CD4-positive, alpha-beta memory T cell (primary cell): ENCODE measurements around the gene APOC3. TPM values are rescaled to one million over a fixed set of nuclear protein-coding genes. Genes with fewer than 3 reads are reported as not detected.

Experiments used
- CTCF ChIA-PET: fragments of 350-600 bp; sonication (Branson Sonifier 250); formaldehyde crosslinking; loops from one replicate; lab custom pipeline; 2021; ENCODE audit warnings: inconsistent platforms; ENCODE audit not compliant: partially characterized antibody; lab: Charles Lee
- POLR2A ChIA-PET: fragments of 350-600 bp; sonication (Branson Sonifier 250); formaldehyde crosslinking; loops from one replicate; lab custom pipeline; 2021; ENCODE audit not compliant: partially characterized antibody; lab: Charles Lee
- DNase-seq, 5 donors: peaks; one replicate each; pipeline versions ENCODE4 v3.0.0 to v3.0.0-alpha.2; 2020 to 2022; ENCODE audit warnings: mixed read lengths in 1 of 5
- H3K27ac ChIP-seq: one replicate; pipeline ENCODE4 v1.7.0; 2013; ENCODE audit warnings: low read depth, low read length
- H3K27me3 ChIP-seq: 2 replicates; pipeline ENCODE4 v1.7.0; 2013; ENCODE audit warnings: mild to moderate bottlenecking, low read length, moderate library complexity; ENCODE audit not compliant: insufficient read depth
- H3K36me3 ChIP-seq: 2 replicates; pipeline ENCODE4 v1.7.0; 2013; ENCODE audit warnings: mild to moderate bottlenecking, low read length, moderate library complexity; ENCODE audit not compliant: insufficient read depth
- H3K4me1 ChIP-seq: 2 replicates; pipeline ENCODE4 v1.7.0; 2013; ENCODE audit warnings: mild to moderate bottlenecking, low read length, moderate library complexity; ENCODE audit not compliant: insufficient read depth
- H3K4me3 ChIP-seq, 2 donors: one replicate each; pipeline ENCODE4 v1.7.0; 2013; ENCODE audit warnings: low read length in 2 of 2, mild to moderate bottlenecking in 1 of 2
- H3K9me3 ChIP-seq, 2 donors: one replicate each; pipeline ENCODE4 v1.7.0; 2013; ENCODE audit warnings: low read length in 2 of 2, control low read depth in 1 of 2; ENCODE audit not compliant: control insufficient read depth in 1 of 2
- H3K27ac Mint-ChIP-seq, 7 donors: one replicate each; pipeline ENCODE4 v1.8.0; 2020 to 2021; ENCODE audit warnings: mixed read lengths in 7 of 7, mild to moderate bottlenecking in 6 of 7, inconsistent platforms in 3 of 7, moderate library complexity in 3 of 7
- H3K27me3 Mint-ChIP-seq, 2 donors: one replicate each; pipeline ENCODE4 v1.8.0; 2020 to 2021; ENCODE audit warnings: mixed read lengths in 2 of 2
- H3K36me3 Mint-ChIP-seq, 2 donors: one replicate each; pipeline ENCODE4 v1.8.0; 2020 to 2021; ENCODE audit warnings: mixed read lengths in 2 of 2, inconsistent platforms in 1 of 2, mild to moderate bottlenecking in 1 of 2
- H3K4me1 Mint-ChIP-seq, 4 donors: one replicate each; pipeline ENCODE4 v1.8.0; 2020 to 2021; ENCODE audit warnings: mixed read lengths in 4 of 4, mild to moderate bottlenecking in 1 of 4
- H3K4me3 Mint-ChIP-seq, 8 donors: one replicate each; pipeline ENCODE4 v1.8.0; 2020 to 2021; ENCODE audit warnings: mixed read lengths in 8 of 8, mild to moderate bottlenecking in 7 of 8, moderate library complexity in 6 of 8, inconsistent platforms in 3 of 8
- H3K9me3 Mint-ChIP-seq, 8 donors: one replicate each; pipeline ENCODE4 v1.8.0; 2020 to 2021; ENCODE audit warnings: mixed read lengths in 8 of 8, mild to moderate bottlenecking in 5 of 8, inconsistent platforms in 3 of 8, moderate library complexity in 1 of 8
- intact Hi-C: fragments of 100-400 bp; cut with micrococcal nuclease; formaldehyde crosslinking; loops from one replicate; pipeline ENCODE4 v1.15.1; 2023
- polyA plus RNA-seq, 2 donors: library from polyadenylated mRNA; unstranded; fragments of 300-500 nt; fragmentation: Illumina TruSeq; gene quantifications; one replicate each; pipeline ENCODE4 v1.2.3, GENCODE V29; 2021
- total RNA-seq, 2 experiments: library from RNA; stranded (reverse); gene quantifications; one replicate each; pipeline ENCODE4 v1.2.3, GENCODE V29; 2021

The APOC3 gene
- total RNA-seq (not detected), polyA plus RNA-seq (not detected)

DNA sequence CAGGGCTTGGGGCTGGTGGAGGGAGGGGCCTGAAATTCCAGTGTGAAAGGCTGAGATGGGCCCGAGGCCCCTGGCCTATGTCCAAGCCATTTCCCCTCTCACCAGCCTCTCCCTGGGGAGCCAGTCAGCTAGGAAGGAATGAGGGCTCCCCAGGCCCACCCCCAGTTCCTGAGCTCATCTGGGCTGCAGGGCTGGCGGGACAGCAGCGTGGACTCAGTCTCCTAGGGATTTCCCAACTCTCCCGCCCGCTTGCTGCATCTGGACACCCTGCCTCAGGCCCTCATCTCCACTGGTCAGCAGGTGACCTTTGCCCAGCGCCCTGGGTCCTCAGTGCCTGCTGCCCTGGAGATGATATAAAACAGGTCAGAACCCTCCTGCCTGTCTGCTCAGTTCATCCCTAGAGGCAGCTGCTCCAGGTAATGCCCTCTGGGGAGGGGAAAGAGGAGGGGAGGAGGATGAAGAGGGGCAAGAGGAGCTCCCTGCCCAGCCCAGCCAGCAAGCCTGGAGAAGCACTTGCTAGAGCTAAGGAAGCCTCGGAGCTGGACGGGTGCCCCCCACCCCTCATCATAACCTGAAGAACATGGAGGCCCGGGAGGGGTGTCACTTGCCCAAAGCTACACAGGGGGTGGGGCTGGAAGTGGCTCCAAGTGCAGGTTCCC is at the start of gene APOC3:
APOC3 (plus strand) TSS at position 383 of the 659 bp plus-strand sequence. CDS start 676 bp downstream, outside the sequence.
- no peaks in the 10 kb centered on the region for H3K9me3 Mint-ChIP-seq
- DNase-seq = no peak
- H3K4me1 Mint-ChIP-seq = no peaks in the 10 kb centered on the region
- intact Hi-C loops = no loop called here
- H3K27me3 Mint-ChIP-seq = no peaks in the 10 kb centered on the region
- Histone ChIP-seq H3K36me3 (no peaks in the 10 kb centered on the region), H3K27me3 (no peaks in the 10 kb centered on the region), H3K9me3 (no peaks in the 10 kb centered on the region), H3K4me3 (no peak within 1 kb of the TSS), H3K27ac (no peak within 1 kb of the TSS), H3K4me1 (no peaks in the 10 kb centered on the region)
- peak within 1 kb of the TSS in 1 of 7 donors; percentile 73 for H3K27ac Mint-ChIP-seq
- ChIA-PET CTCF (interaction anchor here (0.9 to 1.0 kb wide), 2 partner anchors 38 to 276 kb away, joined by 3 to 4 read pairs; partner anchors contain the start of gene APOA5), POLR2A (interaction anchor here (0.5 kb wide), 1 partner anchor 15 kb away, joined by 3 read pairs; no protein-coding TSS in a partner anchor)
- no peaks in the 10 kb centered on the region for H3K36me3 Mint-ChIP-seq
- H3K4me3 Mint-ChIP-seq = no peak within 1 kb of the TSS

DNA sequence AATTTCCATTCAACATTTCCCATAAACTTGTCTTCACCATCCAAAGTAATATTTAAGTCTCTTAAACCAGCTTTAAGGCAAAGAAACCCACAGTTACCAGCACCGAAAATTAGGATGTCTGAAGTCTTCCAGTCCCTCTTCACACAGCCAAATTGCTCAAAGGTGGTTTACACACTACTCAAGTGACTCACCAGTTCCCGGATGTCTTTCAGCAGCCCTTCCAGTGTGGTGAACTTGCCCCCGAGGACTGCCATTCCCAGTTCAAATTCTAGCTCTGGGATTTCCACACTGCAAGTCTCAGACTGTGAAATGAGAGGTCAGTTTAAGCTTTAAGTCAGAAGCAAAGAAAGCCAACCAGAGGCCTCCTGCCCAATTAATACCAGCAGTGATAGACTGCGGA is 47.0 kb upstream of the APOC3 start:
- no peak for DNase-seq
- Histone ChIP-seq H3K9me3 (no peaks in the 10 kb centered on the region), H3K4me1 (peaks cover 30% of the 10 kb centered on the region), H3K27ac (no peak overlapping the region), H3K4me3 (no peak overlapping the region), H3K36me3 (peaks cover 80% of the 10 kb centered on the region), H3K27me3 (no peaks in the 10 kb centered on the region)
- Mint-ChIP-seq H3K27ac (peak overlapping the region in 4 of 7 donors; percentile 9 to 68 (median 40)), H3K4me1 (peaks cover 27 to 63% (median 42%) of the 10 kb centered on the region in 4 donors), H3K27me3 (no peaks in the 10 kb centered on the region), H3K36me3 (peaks cover 77 to 91% of the 10 kb centered on the region in 2 donors), H3K4me3 (no peak overlapping the region), H3K9me3 (no peaks in the 10 kb centered on the region)
- POLR2A ChIA-PET = interaction anchor here (6.8 kb wide), 1 partner anchor 10 kb away, joined by 100 read pairs; the partner anchor contains the start of gene BUD13
- intact Hi-C loops = no loop called here
- CTCF ChIA-PET = interaction anchor here (1.3 to 2.2 kb wide), 3 partner anchors 8 to 323 kb away, joined by 6 to 12 read pairs (median 9); partner anchors contain the start of gene APOA5

DNA sequence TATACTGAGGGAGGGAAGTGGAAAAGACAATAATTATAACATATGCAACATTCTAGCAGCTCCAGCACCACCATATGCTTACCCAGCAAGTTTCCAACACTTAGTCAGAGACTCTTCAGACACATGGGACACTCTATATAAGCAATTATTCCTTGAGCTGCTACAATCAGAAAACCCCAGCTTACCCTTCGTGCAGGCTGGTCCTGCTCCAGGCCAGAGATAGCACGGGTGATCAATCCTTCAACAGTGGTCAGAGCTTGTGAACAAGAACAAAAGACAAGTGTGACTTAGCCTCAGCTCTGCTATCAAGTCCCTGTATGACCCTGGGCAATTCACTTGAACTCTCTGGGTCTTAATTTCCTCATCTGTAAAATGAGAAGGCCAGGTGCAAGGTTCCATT is 43.4 kb upstream of the APOC3 start:
- no peak overlapping the region for H3K4me3 ChIP-seq
- no peaks in the 10 kb centered on the region for H3K9me3 Mint-ChIP-seq
- POLR2A ChIA-PET = interaction anchor here (1.1 to 6.8 kb wide), 6 partner anchors 13 to 445 kb away, joined by 4 to 100 read pairs (median 20); partner anchors contain the start of genes BUD13, PCSK7 and SIK3
- peaks cover 33 to 73% (median 50%) of the 10 kb centered on the region in 4 donors for H3K4me1 Mint-ChIP-seq
- H3K27ac ChIP-seq = peak overlapping the region; percentile 84
- no peaks in the 10 kb centered on the region for H3K9me3 ChIP-seq
- intact Hi-C loops = no loop called here
- peak overlapping the region; percentile 87 to 98 (median 96) for H3K4me3 Mint-ChIP-seq
- peaks cover 46 to 65% of the 10 kb centered on the region in 2 donors for H3K36me3 Mint-ChIP-seq
- peaks cover 48% of the 10 kb centered on the region for H3K36me3 ChIP-seq
- peak overlapping the region; percentile 70 to 98 (median 94) for H3K27ac Mint-ChIP-seq
- CTCF ChIA-PET = interaction anchor here (0.7 to 12.8 kb wide), 6 partner anchors 13 to 320 kb away, joined by 3 to 212 read pairs (median 22); partner anchors contain the start of genes APOA1 and SIK3
- peaks cover 0 to 2% of the 10 kb centered on the region in 2 donors for H3K27me3 Mint-ChIP-seq
- peaks cover 44% of the 10 kb centered on the region for H3K4me1 ChIP-seq
- DNase-seq = no peak
- no peaks in the 10 kb centered on the region for H3K27me3 ChIP-seq

GRCh38 chr11:116786966-116787365 is 42.7 kb upstream of the APOC3 start:
- no peak for DNase-seq
- H3K36me3 ChIP-seq = peaks cover 45% of the 10 kb centered on the region
- ChIA-PET POLR2A (interaction anchor here (0.7 to 6.8 kb wide), 13 partner anchors 14 to 541 kb away, joined by 3 to 100 read pairs (median 7); partner anchors contain the start of genes BUD13, CEP164, PCSK7 and SIDT2), CTCF (interaction anchor here (0.6 to 12.8 kb wide), 10 partner anchors 10 to 908 kb away, joined by 3 to 212 read pairs (median 4); partner anchors contain the start of genes APOA1 and SIK3)
- H3K27ac ChIP-seq = peak overlapping the region; percentile 84
- H3K4me3 Mint-ChIP-seq = peak overlapping the region; percentile 87 to 98 (median 96)
- H3K4me1 Mint-ChIP-seq = peaks cover 32 to 75% (median 52%) of the 10 kb centered on the region in 4 donors
- no peaks in the 10 kb centered on the region for H3K27me3 ChIP-seq
- peaks cover 43 to 58% of the 10 kb centered on the region in 2 donors for H3K36me3 Mint-ChIP-seq
- H3K4me1 ChIP-seq = peaks cover 48% of the 10 kb centered on the region
- H3K9me3 ChIP-seq = no peaks in the 10 kb centered on the region
- intact Hi-C loops = no loop called here
- peak overlapping the region; percentile 55 to 62 for H3K4me3 ChIP-seq
- peak overlapping the region; percentile 70 to 98 (median 94) for H3K27ac Mint-ChIP-seq
- H3K9me3 Mint-ChIP-seq = no peaks in the 10 kb centered on the region
- H3K27me3 Mint-ChIP-seq = peaks cover 0 to 2% of the 10 kb centered on the region in 2 donors

DNA sequence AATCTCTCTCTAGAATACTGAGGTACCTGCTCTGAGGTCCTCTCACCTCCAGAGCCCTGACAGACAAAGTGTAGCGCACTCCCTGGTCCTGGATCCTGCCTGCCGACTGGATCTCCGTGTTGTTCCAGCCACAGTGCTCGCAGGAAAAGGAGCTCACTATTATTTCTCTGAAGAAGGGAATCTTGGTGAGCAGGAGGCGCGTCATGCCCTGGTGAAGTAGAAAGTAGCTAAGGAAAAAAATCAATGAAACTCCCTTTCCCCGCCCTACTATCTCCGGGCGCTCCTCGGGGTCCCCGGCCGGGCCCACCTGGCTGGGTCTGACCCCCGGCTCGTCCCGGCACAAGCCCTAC is 42.3 kb upstream of the APOC3 start:
- POLR2A ChIA-PET = interaction anchor here (0.7 to 6.8 kb wide), 18 partner anchors 10 to 540 kb away, joined by 3 to 100 read pairs (median 4); partner anchors contain the start of genes BUD13, CEP164, PCSK7 and SIDT2
- CTCF ChIA-PET = interaction anchor here (0.6 to 12.8 kb wide), 10 partner anchors 11 to 908 kb away, joined by 3 to 212 read pairs (median 6); partner anchors contain the start of genes APOA1 and SIK3
- Mint-ChIP-seq H3K9me3 (no peaks in the 10 kb centered on the region), H3K36me3 (peaks cover 39 to 54% of the 10 kb centered on the region in 2 donors), H3K4me1 (peaks cover 32 to 71% (median 48%) of the 10 kb centered on the region in 4 donors), H3K27ac (peak overlapping the region; percentile 70 to 98 (median 94)), H3K27me3 (peaks cover 0 to 2% of the 10 kb centered on the region in 2 donors), H3K4me3 (peak overlapping the region; percentile 87 to 98 (median 96))
- intact Hi-C loops = no loop called here
- Histone ChIP-seq H3K4me3 (peak overlapping the region; percentile 55 to 62), H3K9me3 (no peaks in the 10 kb centered on the region), H3K27ac (peak overlapping the region; percentile 84), H3K36me3 (peaks cover 40% of the 10 kb centered on the region), H3K4me1 (peaks cover 45% of the 10 kb centered on the region), H3K27me3 (no peaks in the 10 kb centered on the region)
- DNase-seq = peak in 1 of 5 donors; percentile 9

- no peaks in the 10 kb centered on the region for H3K9me3 Mint-ChIP-seq
- intact Hi-C loops = loop anchor here (1.0 kb wide), 1 partner anchor 15 kb away; no protein-coding TSS in a partner anchor
- ChIA-PET POLR2A (interaction anchor here (0.7 to 6.8 kb wide), 17 partner anchors 9 to 540 kb away, joined by 3 to 100 read pairs (median 5); partner anchors contain the start of genes BUD13, CEP164, SIDT2 and SIK3), CTCF (interaction anchor here (0.9 to 12.8 kb wide), 10 partner anchors 11 to 319 kb away, joined by 3 to 212 read pairs (median 6); partner anchors contain the start of genes APOA1 and SIK3)
- peak; percentile 86 to 89 (median 86) for DNase-seq
- H3K27me3 ChIP-seq = no peaks in the 10 kb centered on the region
- peaks cover 35% of the 10 kb centered on the region for H3K36me3 ChIP-seq
- H3K9me3 ChIP-seq = no peaks in the 10 kb centered on the region
- H3K4me1 ChIP-seq = peaks cover 40% of the 10 kb centered on the region
- H3K27ac ChIP-seq = peak within 1 kb of the TSS; percentile 84
- H3K4me1 Mint-ChIP-seq = peaks cover 30 to 66% (median 45%) of the 10 kb centered on the region in 4 donors
- peaks cover 0 to 2% of the 10 kb centered on the region in 2 donors for H3K27me3 Mint-ChIP-seq
- peak within 1 kb of the TSS; percentile 91 to 98 (median 97) for H3K4me3 Mint-ChIP-seq
- peak within 1 kb of the TSS; percentile 96 to 99 (median 98) for H3K27ac Mint-ChIP-seq
- peaks cover 34 to 48% of the 10 kb centered on the region in 2 donors for H3K36me3 Mint-ChIP-seq
- H3K4me3 ChIP-seq = peak within 1 kb of the TSS; percentile 55 to 90
These were observed 41.8 kb upstream of the APOC3 start, which contains the start of gene ZPR1 for GRCh38 chr11:116787786-116788486. Gene ZPR1 (minus strand): TSS chr11:116788023. CDS start chr11:116787990, 33 bp downstream.
